HepG2 (cell line): ENCODE measurements around the gene IKBKE.

ENCODE experiments used
- ELF1 ChIP-seq: sonication (generic); formaldehyde crosslinking; IDR thresholded peaks from 2 replicates; pipeline ENCODE4 v1.4.0; 2020; ENCODE audit warnings: missing genetic modification reagents
- ZNF432 ChIP-seq: sonication (generic); formaldehyde crosslinking; IDR thresholded peaks from 2 replicates; pipeline ENCODE4 v1.5.0; 2020; ENCODE audit warnings: missing genetic modification reagents, mild to moderate bottlenecking, borderline replicate concordance

DNA sequence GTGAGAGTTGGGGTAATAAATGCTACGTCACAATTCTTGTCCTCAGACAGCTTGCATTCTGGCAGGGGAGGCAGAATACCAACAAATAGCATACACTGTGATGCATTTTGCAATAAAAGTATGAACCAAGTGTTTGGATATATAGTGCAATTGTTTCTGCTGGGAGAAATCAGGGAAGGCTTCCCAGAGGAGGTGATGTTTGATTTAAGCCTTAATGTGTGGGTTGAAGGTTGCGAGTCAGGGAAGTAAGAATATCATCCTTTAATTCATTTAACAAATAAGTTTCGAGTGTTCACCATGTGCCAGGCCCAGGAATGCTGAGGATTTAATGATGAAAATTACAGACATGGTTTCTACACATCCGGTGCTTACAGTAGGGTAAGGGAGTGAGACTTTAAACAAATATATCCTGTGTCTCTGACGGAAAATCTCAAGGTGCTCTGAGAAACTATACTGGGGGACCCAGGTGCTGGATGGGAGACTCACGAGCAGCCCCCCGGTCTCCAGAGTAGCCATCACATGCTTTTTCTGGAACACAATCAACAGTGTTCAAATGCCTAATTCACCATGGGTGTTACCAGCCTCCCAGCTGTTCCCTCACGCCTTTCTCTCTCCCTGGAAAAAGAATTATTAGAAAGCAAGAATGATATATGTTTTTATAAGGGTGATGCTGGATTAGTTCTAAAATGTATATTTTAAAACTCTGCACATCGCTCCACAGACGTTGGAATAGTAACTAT is 68.8 kb downstream of the IKBKE start:
- TF ChIP-seq ZNF432 (CRISPR knock-in tag), result no peak
- no peak for TF ChIP-seq ELF1 (CRISPR knock-in tag)
